ENCODE measurements around the gene ADI1. TPM values are rescaled to one million over a fixed set of nuclear protein-coding genes. Genes with fewer than 3 reads are reported as not detected.

Gene ADI1
- total RNA-seq, 4 donors from 2014 or later: 43.7 to 207 (median 71.0) TPM

GRCh38 chr2:3464401-3465005, 54.8 kb downstream of the ADI1 start:
- no peaks in the 10 kb centered on the region for H3K27me3 ChIP-seq
- TF ChIP-seq POLR2A (IDR thresholded peaks at IDR 0.05): no peak
- TF ChIP-seq, protein P1, sequence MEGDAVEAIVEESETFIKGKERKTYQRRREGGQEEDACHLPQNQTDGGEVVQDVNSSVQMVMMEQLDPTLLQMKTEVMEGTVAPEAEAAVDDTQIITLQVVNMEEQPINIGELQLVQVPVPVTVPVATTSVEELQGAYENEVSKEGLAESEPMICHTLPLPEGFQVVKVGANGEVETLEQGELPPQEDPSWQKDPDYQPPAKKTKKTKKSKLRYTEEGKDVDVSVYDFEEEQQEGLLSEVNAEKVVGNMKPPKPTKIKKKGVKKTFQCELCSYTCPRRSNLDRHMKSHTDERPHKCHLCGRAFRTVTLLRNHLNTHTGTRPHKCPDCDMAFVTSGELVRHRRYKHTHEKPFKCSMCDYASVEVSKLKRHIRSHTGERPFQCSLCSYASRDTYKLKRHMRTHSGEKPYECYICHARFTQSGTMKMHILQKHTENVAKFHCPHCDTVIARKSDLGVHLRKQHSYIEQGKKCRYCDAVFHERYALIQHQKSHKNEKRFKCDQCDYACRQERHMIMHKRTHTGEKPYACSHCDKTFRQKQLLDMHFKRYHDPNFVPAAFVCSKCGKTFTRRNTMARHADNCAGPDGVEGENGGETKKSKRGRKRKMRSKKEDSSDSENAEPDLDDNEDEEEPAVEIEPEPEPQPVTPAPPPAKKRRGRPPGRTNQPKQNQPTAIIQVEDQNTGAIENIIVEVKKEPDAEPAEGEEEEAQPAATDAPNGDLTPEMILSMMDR (IDR thresholded peaks at IDR 0.05): no peak
- peak in 1 of 3 donors; percentile 34 for DNase-seq
- H3K36me3 ChIP-seq: peaks cover 0 to 62% (median 0%) of the 10 kb centered on the region in 3 donors
- H3K9me3 ChIP-seq: no peaks in the 10 kb centered on the region
- H3K4me1 ChIP-seq: no peaks in the 10 kb centered on the region
- no peak overlapping the region for H3K27ac ChIP-seq
- no peak overlapping the region for H3K4me3 ChIP-seq

DNA sequence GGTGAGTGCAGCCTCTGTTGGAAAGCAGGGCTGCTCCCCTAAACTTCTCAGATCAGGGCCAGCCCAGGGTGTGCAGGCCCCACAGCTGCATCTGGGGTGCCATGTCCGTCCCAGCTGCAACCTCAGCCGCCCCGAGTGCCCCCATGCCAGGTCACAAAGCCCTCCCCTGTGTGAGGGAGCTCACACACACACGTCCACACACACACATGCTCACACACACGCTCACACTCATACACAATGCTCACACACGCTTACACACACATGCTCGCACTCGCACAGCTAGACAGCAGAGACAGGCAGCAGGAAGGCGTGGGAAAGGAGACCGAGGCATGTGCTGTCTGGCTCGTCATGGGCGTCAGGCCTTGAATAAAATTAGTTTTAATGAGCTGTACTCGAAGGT, 55.4 kb downstream of the ADI1 start:
- no peaks in the 10 kb centered on the region for H3K4me1 ChIP-seq
- no peaks in the 10 kb centered on the region for H3K9me3 ChIP-seq
- TF ChIP-seq POLR2A (IDR thresholded peaks at IDR 0.05): no peak
- TF ChIP-seq, protein P1 (IDR thresholded peaks at IDR 0.05): no peak
- no peak overlapping the region for H3K27ac ChIP-seq
- peak in 1 of 3 donors; percentile 27 for DNase-seq
- H3K4me3 ChIP-seq: no peak overlapping the region
- no peaks in the 10 kb centered on the region for H3K27me3 ChIP-seq
- peaks cover 0 to 62% (median 0%) of the 10 kb centered on the region in 3 donors for H3K36me3 ChIP-seq

DNA sequence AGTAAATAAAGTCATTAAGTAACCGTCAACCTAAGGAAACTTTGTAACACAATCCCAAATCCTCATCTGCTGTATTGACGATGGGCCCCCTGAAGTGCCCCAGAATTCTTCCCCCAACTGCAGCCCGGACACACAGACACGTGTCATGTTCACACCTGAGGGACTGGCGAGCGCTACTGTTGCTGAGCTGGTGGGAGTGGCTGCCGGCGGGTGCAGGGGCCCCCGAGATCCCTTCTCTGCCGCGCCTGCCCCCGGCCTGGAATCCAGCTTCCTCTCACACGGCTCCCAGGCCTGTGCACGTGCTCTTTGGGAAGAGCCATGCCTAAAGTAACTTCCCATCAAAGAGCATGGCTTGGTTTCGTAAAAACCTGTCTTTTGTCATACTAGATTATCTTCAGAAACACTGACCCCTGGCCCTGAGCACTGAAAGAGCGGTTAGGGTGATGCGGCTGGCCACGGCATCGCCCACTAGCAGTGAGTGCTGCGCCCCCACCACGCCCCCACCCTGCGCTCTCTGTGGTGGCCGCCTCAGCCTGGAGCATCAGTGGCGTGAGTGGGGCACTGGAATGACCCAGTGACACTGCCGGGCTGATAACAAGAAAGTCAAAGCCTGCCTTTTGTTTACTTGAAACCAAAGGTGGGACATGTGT, 56.0 kb downstream of the ADI1 start:
- Histone ChIP-seq H3K27ac (no peak overlapping the region), H3K36me3 (peaks cover 0 to 61% (median 0%) of the 10 kb centered on the region in 3 donors), H3K4me1 (no peaks in the 10 kb centered on the region), H3K27me3 (no peaks in the 10 kb centered on the region), H3K9me3 (no peaks in the 10 kb centered on the region), H3K4me3 (no peak overlapping the region)
- TF ChIP-seq, protein P1 (IDR thresholded peaks at IDR 0.05): no peak
- DNase-seq: peak in 1 of 3 donors; percentile 34

- Histone ChIP-seq H3K27me3 (no peaks in the 10 kb centered on the region), H3K4me1 (no peaks in the 10 kb centered on the region), H3K9me3 (no peaks in the 10 kb centered on the region), H3K36me3 (peaks cover 0 to 61% (median 0%) of the 10 kb centered on the region in 3 donors), H3K4me3 (no peak overlapping the region), H3K27ac (peak overlapping the region in 1 of 4 donors; percentile 46)
- TF ChIP-seq, protein P1 (IDR thresholded peaks at IDR 0.05): no peak
- TF ChIP-seq POLR2A (IDR thresholded peaks at IDR 0.05): no peak
- DNase-seq: peak in 1 of 3 donors; percentile 49
Measured at GRCh38 chr2:3462493-3463104, 56.7 kb downstream of the ADI1 start.

DNA sequence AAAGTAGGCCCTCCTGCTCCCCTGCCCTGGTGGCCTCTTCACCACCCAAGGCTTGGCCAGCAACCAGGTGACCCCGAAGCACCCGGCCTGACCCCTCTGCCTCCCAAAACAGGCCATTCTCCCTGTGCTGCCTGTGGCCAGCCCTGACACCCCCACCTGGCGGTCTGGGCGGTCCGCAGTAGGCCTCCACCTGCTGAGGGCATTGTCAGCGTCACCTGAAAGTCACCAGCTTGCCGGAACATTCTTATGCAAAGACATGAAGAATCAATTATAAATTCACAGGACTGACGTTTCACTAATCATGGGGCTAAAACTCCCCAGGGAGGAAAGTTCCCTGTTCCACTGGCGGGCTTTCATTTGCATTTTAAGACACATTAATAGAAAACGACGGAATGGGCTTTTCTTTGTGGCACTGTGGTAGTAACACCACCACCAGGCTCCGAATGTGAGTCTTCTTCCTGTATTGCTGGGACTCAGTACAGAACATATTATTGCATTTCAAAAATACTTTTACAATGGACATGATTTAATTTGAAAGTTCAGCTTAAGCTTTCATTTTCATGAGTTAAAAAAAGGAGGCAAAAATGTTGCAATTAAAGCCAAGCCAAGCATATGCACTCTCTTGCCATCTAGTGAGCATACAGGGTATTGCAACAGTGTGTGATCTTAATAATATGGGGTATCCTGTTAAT, 57.4 kb downstream of the ADI1 start:
- peak in 2 of 3 donors; percentile 31 to 55 for DNase-seq
- peak overlapping the region; percentile 0 to 59 (median 36) for H3K27ac ChIP-seq

More for the DNA sequence above, 57.4 kb downstream of the ADI1 start:
- H3K4me3 ChIP-seq: no peak overlapping the region
- H3K9me3 ChIP-seq: no peaks in the 10 kb centered on the region
- peaks cover 0 to 61% (median 0%) of the 10 kb centered on the region in 3 donors for H3K36me3 ChIP-seq
- no peaks in the 10 kb centered on the region for H3K27me3 ChIP-seq
- H3K4me1 ChIP-seq: no peaks in the 10 kb centered on the region
- no peak for TF ChIP-seq POLR2A (IDR thresholded peaks at IDR 0.05)
- TF ChIP-seq, protein P1 (IDR thresholded peaks at IDR 0.05): peak; percentile 57 to 94 (median 91)
